ENCODE results near the gene CST9.
"Not testable (repeated sequence)": the region's sequence is repeated elsewhere in the genome, so short reads cannot be mapped to it uniquely, and the experiment has no call there.

Gene CST9

DNA sequence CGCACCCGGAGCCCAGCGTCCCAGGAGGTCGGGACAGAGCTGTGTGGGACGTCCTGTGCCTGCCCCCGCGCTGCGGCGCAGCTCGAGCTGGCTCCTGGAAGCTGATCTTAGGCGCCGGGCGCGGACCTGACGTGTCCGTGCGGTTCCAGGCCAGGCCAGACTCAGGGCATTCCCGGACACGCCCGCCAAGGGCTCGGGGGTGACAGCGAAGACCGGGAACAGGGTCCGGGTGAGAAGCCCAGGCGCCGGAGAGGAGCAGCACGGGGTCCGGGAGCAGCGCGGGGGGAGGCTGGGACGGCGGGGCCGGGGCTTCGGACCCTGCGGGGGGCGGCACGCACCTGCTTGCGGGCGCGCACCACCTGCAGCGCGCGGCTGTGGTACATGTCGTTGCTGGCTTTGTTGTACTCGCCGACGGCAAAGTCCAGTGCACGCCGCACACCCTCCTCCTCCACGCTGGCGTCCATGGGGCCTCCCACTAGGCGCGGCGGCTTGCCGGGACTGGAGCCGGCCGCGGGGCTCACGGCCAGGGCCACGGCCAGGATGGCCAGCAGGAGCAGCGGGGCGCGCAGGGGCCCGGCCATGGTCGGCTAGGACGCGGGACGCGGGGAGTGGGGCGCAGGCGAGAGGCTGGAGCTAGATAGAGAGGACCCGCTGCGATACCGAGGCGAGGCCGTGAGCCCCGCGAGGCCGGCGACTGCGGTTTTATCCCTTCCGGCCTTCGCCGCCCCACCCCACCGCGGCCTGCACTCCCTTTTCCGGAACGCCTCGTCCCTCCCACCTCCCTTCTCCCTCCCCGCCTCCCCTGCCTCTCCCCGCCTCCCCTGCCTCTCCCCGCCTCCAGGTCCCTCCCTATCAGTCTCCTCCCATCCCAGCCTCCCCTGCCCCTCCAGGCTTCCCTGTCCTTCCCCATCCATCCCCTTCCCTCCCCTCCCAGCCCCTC, 31.8 kb upstream of the CST9 start, which contains the start of gene CST3:
Gene CST3, minus strand, starts transcription at position 674 of the 940 bp plus-strand sequence. Its CDS starts 93 bp downstream, at position 581.
- ATAC-seq (no peak), DNase-seq (peak; percentile 38)

DNA sequence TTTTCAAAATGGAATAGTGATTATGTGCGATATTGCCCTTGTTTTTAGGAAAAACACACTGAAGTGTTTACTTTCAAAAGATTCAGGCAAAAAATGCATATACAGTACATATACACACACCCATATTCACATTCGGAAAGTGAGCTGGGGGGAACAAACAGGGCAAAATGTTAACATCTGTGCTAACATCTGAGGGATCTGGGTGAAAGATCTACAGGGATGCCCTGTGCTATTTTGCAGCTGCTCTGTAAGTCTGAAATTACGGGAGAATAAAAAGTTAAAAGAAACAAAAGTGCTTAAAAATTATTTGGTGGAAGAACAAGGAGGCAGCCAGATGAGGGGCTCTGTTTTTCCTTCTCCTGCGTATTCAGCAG, 31.2 kb upstream of the CST9 start:
- no peak for ATAC-seq
- DNase-seq, result no peak

DNA sequence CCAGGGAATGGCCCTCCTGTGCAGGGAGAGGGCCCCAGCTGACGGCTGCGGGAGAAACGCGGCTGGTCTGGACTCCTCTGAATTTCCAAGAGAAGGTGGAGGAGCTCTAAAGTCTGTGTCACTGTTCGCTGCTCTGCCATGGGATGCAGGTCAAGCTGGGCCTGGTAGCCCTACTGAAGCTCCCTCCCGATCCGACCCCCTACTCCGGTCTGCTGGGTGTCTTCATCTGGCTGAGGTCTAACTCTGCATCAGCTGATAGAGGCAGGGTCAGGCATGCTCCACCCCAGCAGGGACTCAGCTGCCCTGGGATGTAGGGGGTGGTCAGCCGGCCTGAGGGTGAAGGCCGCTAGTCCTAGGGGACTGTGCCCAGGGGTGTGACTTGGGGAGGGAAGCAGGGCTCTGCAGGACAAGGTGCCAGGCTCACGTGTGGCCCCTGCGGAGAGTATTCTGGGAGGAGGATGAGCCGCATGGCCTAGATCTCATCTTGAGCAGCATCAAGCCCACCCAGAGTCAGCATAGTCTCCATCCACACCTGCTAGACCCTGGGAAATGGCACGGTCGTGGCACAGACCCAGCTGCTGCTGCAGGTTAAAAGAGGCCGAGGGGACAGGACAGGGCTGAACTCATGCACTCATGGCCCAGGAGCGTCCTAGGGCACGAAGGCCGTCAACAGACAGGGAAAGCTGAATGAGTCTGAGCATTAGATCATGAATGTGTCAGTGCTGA, 30.6 kb upstream of the CST9 start:
- DNase-seq (no peak), ATAC-seq (no peak)

DNA sequence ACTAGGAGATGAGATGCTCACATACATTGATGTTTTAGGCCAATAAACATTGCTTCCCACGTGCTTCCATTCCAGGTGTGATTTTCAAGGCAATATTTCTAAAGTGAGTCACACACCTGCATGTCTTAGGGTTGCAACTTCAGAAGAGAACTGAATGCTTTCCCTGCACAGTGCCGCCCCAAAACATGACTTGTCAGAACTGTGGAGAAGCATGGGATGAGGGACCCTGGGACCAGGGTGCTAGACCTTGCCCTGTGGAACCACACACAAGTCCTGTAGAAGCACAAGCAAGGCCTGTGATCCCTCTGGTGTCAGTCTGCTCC, 30.0 kb upstream of the CST9 start:
- not testable (repeated sequence) for ATAC-seq, DNase-seq

DNA sequence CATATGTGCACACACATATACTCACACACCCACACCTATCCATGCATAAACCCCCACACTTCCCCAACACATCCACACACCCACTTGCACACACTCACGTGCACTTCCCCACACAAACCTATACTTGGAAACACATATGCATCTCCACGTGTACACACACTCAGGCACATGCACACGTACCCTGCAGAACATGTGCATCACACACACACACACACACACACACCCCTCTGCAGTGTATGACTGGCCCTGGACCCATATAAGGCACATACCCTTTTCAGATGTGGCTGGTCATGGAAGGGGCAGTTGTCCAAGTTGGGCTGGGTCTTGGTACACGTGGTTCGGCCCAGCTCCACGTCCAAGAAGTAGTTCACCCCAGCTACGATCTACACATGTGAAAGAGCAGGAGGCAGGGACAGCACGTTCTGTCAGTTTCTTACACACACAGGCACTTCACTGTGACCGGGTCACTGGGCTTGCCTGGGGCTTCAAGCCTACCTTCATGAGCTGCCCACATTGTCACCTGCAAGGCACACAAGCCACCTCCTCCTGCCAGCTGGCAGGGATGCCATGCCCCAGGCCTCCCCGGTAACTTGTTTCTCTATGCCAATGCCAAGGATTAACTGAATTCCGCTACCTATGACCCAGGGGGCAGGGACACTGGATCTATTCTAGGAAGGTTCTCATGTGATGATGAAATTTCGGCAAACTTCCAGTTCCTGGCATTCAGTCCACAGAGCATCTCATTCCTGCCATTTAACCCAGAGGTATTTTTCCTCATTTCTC, 29.5 kb upstream of the CST9 start:
- ATAC-seq, result peak; percentile 4
- DNase-seq, result no peak

DNA sequence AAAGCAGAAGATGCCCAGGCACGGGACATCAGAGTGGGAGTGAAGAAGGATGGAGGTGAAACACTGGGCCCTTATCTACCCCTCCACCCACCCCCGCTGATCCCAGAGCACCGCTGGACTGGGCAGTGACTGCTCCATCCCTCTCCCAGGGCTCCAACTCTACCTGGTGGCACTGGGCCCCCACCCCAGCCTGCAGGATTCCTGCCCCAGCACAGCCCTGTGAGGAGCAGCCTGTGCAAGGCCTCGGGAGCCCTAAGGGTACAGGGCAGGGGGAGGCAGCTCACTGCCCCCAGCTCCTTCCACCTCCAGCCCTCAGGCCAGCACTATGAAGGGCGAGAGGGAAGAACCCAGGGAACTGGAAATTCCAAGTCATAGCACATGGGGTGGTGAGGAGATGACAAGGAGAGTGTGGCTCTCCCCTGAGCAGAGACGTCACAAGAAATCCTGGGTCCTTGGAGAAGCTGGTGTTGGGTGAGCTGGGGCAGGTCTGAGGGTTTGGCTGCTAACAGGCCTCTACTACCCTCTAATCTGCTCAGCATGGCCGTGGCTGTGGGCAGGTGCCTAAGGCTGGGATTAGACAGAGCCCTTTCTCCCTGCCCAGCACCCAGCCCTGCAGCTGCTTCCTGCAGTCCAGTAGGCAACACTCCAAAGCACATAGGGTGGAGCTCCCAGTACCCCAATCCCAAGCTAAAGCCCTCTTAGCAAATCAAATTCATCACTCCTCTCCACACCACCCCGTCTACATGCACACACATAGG, 28.5 kb upstream of the CST9 start:
- ATAC-seq, result no peak
- no peak for DNase-seq

DNA sequence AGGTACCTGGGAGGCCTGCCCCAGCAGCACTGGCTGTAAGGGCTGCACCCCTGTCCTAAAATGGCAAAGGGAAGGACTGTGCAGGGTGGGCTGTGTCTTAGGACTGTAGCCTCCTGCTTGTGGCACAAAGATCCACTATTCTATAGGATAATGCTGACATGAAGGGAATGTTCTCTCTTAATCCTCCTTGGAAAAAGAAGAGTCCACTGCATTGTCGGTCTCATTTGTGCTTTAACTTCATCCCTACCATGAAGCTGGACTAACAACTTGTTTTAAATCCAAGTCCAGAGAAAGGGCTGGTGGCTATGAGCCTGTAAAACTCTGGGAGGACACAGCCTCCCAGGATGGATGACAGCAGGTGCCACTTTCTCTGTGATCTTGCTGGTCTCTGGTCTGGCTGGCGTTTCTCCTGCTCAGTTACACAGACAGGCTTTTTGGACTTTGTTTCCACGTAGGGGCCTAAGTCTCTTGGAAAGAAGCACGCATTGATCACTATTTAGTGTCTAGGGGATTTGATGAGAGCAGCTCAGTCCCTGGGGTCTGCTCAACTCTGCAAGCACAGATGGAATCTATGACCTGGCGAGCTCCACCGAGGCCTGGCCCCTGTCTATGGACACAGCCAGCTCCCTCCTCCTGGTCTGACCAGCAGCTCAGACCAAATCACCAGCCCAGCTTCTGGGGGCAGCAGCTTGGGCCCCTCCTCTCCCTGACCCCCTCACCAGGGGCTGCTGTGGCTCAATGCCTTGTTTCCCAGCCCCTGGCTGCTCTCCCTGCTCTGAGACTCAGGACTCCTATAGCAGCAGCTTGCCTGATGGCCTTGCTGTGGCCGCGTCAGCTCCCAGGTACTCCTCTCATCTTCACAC, 27.2 kb upstream of the CST9 start:
- DNase-seq, result no peak
- ATAC-seq, result no peak

DNA sequence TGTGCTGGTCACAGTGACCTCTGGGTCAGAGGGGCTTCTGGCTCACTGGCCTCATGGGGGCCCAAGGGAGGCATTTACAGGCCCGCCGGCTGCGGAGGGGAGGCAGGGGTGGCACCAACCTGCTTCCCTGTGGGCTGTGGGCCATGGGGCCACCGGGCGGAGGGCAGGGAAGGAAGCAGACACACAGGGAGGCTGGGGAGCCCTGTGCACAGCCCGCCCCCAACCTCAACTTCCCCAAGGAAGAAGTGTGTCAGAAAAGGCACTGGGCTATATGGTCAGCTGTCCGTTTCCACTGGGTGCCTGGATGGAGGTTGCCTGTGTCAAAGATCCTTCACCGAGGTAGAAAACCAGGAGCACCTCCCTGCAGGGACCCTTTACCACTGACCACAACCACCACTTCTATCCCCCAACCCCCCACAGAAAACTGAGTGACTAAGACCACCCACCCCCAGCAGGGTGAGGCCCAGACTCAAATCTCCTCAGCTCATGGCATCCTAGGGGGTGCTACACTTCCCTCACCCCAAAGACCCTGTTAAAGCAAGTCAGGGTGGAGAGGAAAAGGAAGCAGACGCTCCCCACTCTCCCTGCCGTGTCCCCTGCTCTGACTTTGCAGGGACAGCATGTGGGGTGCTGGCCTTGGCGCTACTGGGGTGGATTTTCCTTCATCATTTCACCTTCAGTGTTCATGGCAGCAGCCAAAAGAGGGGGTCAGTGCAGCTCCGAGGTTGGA, 26.4 kb upstream of the CST9 start:
- DNase-seq (no peak), ATAC-seq (no peak)

DNA sequence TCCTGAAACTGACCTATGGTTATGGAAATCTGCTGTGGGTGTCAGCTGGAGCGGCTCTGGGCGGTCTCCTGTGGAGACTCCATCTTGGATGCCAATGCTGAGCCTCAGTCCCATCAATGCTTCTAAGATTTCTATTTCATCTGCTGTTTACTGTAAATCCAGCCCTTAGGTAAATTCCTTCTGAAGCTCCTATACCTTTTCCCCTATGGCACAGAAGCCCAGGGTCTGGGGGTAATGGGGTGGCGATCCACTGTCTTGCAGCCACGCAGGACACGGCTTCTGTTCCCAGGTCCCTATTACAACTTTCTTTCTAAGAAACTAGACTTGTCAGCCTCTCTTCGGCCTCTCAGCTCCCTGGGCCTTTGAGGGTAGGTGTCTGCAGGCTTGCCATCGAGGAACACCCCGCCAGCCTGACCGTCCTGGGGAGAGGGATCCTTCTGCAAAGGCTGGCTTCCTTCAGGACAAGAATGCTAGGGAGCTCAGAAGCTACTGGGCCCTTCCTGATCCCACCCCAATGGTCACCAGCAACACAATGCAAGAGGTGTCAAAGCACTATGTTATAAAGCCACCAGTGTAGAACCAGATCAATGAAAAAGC, 25.6 kb upstream of the CST9 start:
- no peak for DNase-seq
- ATAC-seq, result no peak

DNA sequence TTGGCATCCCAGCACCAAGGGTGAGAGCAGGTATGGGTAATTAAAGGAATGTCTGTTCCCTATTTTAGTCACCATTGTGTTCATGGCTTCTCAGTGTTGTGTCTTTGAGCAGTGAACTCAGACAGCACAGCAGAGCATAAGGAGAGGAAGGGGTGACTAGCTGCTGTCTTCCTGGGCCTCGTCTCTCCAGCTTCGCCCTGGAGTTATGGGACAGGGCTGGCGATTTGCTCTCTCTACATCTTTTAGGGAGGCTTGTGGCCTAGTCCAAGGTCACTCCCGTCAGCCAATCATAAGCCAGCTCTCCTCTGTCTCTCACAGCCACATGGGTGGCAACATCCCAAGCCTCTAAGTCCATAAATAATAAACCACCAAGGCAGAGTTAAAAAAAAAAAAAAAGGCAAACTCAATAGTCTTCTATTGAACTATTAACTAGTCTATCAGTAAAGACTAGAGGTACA, 24.7 kb upstream of the CST9 start:
- DNase-seq (no peak), ATAC-seq (no peak)

DNA sequence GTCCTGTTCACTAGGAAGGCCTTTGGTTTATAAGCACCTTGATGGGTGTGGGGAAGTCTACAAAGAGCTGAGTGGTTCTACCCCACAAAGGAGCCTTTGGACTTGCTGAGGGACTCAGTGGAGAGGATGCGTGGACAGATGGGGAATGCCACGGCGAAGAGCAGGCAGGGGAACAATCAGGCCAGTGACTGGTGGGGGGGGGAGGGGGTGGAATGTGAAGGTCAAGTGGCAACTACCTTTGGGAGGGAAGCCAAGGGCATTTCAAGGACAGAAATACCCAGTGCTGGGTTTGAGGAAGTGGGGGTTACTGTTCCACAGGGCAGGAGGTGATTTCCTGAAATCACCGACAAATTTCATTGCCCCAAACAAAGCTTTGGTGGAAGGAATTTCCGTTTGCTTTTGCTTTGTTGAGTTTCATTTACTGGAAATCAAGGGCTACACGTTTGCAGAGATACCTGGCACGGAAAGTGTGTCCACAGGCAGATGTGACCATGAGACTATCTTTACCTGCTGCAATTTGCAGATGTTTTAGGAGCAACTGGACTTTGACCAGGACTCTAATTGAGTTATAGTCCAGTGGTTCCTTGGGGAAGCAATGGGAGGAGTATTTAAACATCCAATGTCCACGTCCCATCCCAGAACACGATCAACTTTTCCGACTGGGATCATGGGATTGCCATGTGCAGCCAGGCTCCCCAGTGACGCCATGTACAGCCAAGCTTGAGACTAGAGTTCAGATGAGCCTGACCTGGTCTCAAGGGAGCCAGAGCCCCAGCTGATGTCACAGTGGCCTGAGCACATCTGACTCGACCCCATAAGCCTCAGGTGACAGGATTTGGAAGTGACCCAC, 24.1 kb upstream of the CST9 start:
- DNase-seq (no peak), ATAC-seq (no peak)

DNA sequence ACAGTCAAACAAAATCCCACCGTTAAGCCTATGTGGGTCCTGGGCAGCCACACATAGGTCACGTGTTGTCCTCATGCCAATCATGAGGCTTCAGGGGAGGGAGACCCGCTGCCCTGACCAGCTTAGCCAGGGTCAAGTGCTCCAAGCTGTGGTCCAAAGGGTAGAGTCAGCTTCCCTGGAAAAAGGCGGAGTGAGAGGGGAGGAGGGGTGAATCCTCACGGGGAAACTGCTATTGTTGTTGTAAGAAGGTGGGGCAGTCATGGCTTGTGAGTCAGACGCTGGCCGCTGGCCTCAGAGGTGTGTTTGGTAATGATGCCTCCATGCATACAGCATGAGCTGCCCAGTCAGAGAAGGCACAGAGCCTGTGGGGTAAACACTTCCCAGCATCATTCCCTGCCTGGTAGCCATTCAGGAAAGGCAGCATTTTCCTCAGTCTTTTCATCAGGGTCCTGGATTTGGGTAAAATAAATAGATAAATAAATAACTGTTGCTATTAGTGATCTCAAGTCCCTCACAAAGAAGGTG, 23.4 kb upstream of the CST9 start:
- ATAC-seq (no peak), DNase-seq (no peak)

DNA sequence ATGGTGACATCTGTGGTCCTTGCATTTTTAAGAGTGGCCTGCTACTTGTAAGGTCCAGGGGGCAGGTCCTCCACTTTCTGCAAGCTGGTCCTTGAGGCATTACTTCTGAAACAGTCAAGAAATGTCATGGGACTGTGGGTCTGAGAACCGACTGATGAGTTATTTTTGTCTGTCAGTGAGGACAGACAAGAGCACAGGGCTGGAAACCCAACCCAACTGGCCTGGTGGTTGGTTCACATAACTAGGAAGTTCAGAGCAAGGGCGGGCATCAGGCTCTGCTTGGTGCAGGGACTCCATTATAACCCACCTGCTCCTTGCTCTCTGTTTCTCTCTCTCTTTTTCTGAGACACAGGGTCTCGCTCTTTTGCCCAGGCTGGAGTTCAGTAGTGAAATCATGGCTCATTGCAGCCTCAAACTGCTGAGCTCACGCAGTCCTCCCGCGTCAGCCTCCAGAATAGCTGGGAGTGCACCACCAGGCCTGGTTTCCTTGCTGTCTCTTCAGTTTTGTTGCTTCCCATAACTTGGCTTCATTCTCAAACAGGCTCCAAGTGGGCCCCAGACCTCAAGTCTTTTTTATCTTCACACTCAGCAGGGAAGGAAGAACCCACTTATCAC, 22.8 kb upstream of the CST9 start:
- DNase-seq (no peak), ATAC-seq (no peak)

DNA sequence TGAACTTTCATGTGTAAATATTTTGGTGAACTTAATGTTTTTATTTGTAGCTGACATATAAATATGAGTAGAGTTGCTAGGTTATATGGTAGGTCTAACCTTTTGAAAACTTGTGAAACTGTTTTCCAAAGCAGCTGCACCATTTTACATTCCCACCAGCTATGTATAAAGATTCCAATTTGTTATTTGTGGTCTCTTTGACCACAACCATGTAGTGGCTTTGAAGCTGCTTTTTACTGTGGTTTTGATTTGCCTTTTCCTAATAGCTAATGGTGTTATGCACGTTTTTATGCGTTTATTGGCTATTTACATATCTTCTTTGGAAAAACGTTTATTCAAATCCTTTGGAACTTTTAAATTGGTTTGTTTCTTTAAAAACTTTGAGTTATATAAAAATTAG, 21.8 kb upstream of the CST9 start:
- ATAC-seq, result no peak
- no peak for DNase-seq

DNA sequence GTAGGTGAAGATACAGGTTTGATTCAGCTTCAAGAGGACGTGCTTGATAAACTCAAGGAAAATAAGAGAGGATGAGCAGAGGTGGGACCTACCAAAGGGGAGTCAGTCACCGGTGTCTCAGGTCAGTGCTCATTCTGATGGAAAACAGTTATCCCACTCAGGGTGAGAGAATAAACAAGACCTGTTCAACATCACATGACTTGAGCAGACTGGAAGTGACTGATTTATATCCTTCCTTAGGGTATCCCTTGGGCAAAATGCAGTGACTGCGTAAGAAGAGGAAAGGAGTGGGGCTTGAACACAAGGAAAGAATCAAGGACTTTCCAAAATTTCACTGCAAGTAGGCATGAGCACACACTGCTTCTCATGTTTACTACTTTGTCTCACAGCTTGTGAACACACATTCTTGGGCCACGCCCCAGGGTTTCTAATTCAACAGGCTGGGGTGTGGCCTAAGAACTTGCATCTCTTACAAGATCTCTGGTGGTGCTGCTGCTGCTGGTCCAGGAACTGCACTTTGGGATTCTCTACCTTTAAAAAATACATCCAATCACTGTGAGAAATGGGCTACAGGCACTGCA, 20.4 kb upstream of the CST9 start:
- ATAC-seq (no peak), DNase-seq (no peak)

DNA sequence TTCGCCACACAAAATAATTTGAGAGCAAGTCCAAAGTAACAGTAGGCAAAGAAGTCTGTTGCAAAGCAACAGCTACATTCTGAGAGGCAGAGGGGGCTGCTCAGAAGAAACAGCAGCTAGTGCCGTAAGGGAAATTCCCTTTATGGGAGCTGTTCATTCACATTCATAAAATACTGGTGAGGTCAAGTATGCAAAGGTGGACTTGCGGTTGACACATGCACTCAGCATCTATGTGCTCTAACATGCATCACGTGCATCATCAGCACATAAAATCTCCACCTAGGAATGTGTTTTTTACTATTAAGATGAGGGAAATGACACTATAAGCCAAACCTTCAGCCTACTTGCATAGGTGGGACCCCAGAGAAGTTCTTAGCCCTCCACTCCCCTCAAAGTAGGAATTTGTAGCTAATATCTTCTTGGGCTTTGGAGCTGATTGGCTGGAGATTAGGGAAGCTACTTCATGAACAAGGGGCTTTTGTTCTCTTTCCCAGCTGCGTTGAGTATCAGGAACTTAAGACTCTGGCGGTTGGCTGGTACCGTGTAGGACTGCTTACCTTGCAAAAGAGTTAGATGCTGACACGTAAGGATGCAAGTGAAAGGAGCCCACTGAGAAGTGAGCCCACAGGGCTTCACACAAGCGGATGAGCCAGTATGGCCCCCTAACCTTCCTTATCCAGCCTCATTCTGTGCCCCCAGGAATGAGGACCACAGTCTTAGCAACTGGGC, 19.7 kb upstream of the CST9 start:
- ATAC-seq (no peak), DNase-seq (no peak)

DNA sequence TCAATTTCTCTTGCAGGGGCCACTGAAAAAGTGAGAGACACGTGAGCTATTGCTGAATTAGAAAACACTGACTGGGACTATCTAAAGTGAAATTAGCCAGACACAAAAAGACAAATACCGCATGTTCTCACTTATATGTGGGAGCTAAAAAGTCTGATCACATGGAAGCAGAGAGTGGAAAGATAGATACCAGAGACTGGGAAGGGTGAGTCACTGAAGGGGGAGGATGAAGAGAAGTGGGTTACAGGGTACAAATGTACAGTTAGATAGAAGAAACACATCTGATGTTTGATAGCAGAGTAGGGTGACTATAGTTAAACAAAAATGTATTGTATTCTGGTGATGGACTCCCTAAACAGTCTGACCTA, 18.6 kb upstream of the CST9 start:
- DNase-seq (no peak), ATAC-seq (no peak)

Measured in stimulated activated naive CD8-positive, alpha-beta T cell treated with anti-CD3 and anti-CD28 coated beads, Interleukin-15, Interleukin-2, amounts not matched to agents 100 U/mL and 50 U/mL, for 24 hours (primary cell).